Upper lobe of left lung (tissue), 6 donors: ENCODE data around the gene OR5T2. TPM values are rescaled to one million over a fixed set of nuclear protein-coding genes. Genes with fewer than 3 reads are reported as not detected.

ENCODE experiments used
- ATAC-seq, 2 donors: fragments of 200-7000 bp; cut with Tn5 transposase; one replicate each; pipeline ENCODE4 v1.9.1; 2022; ENCODE audit warnings: mild to moderate bottlenecking in 2 of 2, moderate library complexity in 2 of 2; ENCODE audit not compliant: low FRiP score in 2 of 2
- DNase-seq, 2 donors: peaks; one replicate each; pipeline ENCODE4 v3.0.0-alpha.2; 2019 to 2020
- H3K27ac ChIP-seq, 4 donors: fragments of 200-600 bp; sonication (generic); one replicate each; pipeline ENCODE4 v1.5.1; 2016 to 2019
- H3K27me3 ChIP-seq, 4 donors: fragments of 200-600 bp; sonication (generic); one replicate each; pipeline ENCODE4 v1.5.1; 2017 to 2019
- H3K36me3 ChIP-seq, 4 donors: fragments of 200-600 bp; sonication (generic); one replicate each; pipeline ENCODE4 v1.5.1; 2016 to 2019
- H3K4me1 ChIP-seq, 4 donors: fragments of 200-600 bp; sonication (generic); one replicate each; pipeline ENCODE4 v1.5.1; 2018 to 2019
- H3K4me3 ChIP-seq, 4 donors: fragments of 200-600 bp; sonication (generic); one replicate each; pipeline ENCODE4 v1.5.1; 2017 to 2019; ENCODE audit warnings: mild to moderate bottlenecking in 2 of 4, moderate library complexity in 1 of 4
- H3K9me3 ChIP-seq, 4 donors: fragments of 200-600 bp; sonication (generic); one replicate each; pipeline ENCODE4 v1.5.1; 2018 to 2019
- CTCF ChIP-seq, 6 experiments: fragments of 450-650 bp in 4 of 6; fragments of 200-600 bp in 2 of 6; sonication (generic) in 2 of 6; IDR thresholded peaks; one replicate each; pipeline ENCODE4 v1.5.1; 2016 to 2019; ENCODE audit warnings: antibody characterized with exemption in 6 of 6
- EP300 ChIP-seq, 4 donors: sonication (generic); formaldehyde crosslinking; IDR thresholded peaks; one replicate each; pipeline ENCODE4 v1.5.1; 2017; ENCODE audit warnings: antibody characterized with exemption in 4 of 4, control low read depth in 2 of 4
- POLR2A ChIP-seq, 4 donors: fragments of 450-650 bp; IDR thresholded peaks; one replicate each; pipeline ENCODE4 v1.5.1; 2016 to 2017; ENCODE audit warnings: antibody characterized with exemption in 4 of 4, mild to moderate bottlenecking in 2 of 4
- POLR2AphosphoS5 ChIP-seq, 2 donors: sonication (generic); formaldehyde crosslinking; IDR thresholded peaks; one replicate each; pipeline ENCODE4 v1.5.1; 2017; ENCODE audit warnings: antibody characterized with exemption in 2 of 2
- WGBS, 2 donors: methylation state at CpG; one replicate each; pipeline ENCODE4 v1.1.5; 2017 to 2018; 5-methylcytosine and 5-hydroxymethylcytosine counted together
- total RNA-seq, 6 donors: library from RNA; depleted of rRNA in 4 of 6; stranded (reverse); fragments of >200 nt in 4 of 6; gene quantifications; one replicate each; pipeline versions ENCODE4 v1.1.0 to v1.2.1, GENCODE V29; 2016 to 2021
- donor health status: DM: no; HTN: no; CAD: no; lungs with moderate emphysema.
- donor health status: DM: no; HTN: yes; CAD: no; lungs with severe emphysema.

Gene OR5T2
- total RNA-seq, 6 donors from 2014 or later, result not detected

DNA sequence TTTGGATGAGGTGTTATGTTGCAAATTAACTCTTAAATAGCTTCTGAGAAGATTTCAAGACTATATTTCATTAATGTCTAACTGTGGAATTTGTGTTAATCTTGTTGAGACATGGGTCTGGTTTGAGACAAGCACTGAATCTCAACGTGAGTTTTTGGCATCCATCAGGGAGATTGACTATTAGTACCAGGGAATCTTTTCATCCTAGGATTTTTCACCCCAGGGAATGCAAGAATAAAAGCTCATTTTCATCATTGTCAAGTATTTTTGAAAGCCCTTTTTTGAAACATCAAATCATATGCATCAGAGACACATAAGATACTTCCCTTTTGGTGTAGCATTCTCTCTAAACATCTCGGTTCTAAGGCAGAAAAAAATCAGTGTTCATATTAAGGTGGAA is 19.5 kb downstream of the OR5T2 start:
- DNase-seq (no peak), ATAC-seq (no peak)
- Histone ChIP-seq H3K36me3 (no peaks in the 10 kb centered on the region), H3K27me3 (no peaks in the 10 kb centered on the region), H3K9me3 (peaks cover 0 to 14% (median 7%) of the 10 kb centered on the region in 4 donors), H3K4me3 (no peak overlapping the region), H3K27ac (no peak overlapping the region), H3K4me1 (no peaks in the 10 kb centered on the region)
- no peak for TF ChIP-seq POLR2AphosphoS5 (IDR thresholded peaks at IDR 0.05)
- no peak for TF ChIP-seq POLR2A (IDR thresholded peaks at IDR 0.05)
- no peak for TF ChIP-seq CTCF (IDR thresholded peaks at IDR 0.05)
- TF ChIP-seq EP300 (IDR thresholded peaks at IDR 0.05), result no peak
- WGBS, 2 donors, result 73 to 90% methylated on average over 2 of the region's 2 CpGs

DNA sequence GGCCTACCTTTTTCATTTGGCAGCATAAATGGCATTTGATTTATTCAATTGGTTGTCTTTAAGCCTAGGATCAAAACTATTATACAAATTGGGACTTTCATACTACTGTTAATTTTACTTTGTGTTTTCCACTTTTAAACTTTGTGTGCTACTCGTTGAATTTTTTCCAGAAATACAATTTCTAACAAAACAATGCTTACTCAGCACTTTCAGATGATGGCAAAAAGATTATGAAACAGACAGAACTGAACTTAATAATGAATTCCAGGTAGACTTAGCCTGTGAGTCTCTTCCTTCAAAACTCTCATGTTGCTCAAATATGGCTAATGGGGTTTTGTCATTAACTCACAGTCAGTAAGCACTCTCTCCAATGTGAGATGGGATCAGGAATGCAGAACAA is 26.3 kb downstream of the OR5T2 start:
- no peaks in the 10 kb centered on the region for H3K4me1 ChIP-seq
- H3K9me3 ChIP-seq, result no peaks in the 10 kb centered on the region
- no peaks in the 10 kb centered on the region for H3K27me3 ChIP-seq
- ATAC-seq (no peak), DNase-seq (no peak)
- H3K27ac ChIP-seq, result no peak overlapping the region
- no peak for TF ChIP-seq POLR2AphosphoS5 (IDR thresholded peaks at IDR 0.05)
- TF ChIP-seq POLR2A (IDR thresholded peaks at IDR 0.05), result no peak
- no peak for TF ChIP-seq EP300 (IDR thresholded peaks at IDR 0.05)
- no peak for TF ChIP-seq CTCF (IDR thresholded peaks at IDR 0.05)
- no peak overlapping the region for H3K4me3 ChIP-seq
- H3K36me3 ChIP-seq, result no peaks in the 10 kb centered on the region
- 51 to 55% methylated on average over 1 of the region's 1 CpG for WGBS, 2 donors

GRCh38 chr11:56197367-56197766 is 36.7 kb downstream of the OR5T2 start:
- no peaks in the 10 kb centered on the region for H3K27me3 ChIP-seq
- H3K9me3 ChIP-seq, result no peaks in the 10 kb centered on the region
- H3K4me3 ChIP-seq, result no peak overlapping the region
- H3K36me3 ChIP-seq, result no peaks in the 10 kb centered on the region
- no peaks in the 10 kb centered on the region for H3K4me1 ChIP-seq
- H3K27ac ChIP-seq, result no peak overlapping the region
- DNase-seq (no peak), ATAC-seq (no peak)
- no peak for TF ChIP-seq CTCF (IDR thresholded peaks at IDR 0.05)
- no peak for TF ChIP-seq EP300 (IDR thresholded peaks at IDR 0.05)
- TF ChIP-seq POLR2AphosphoS5 (IDR thresholded peaks at IDR 0.05), result no peak
- TF ChIP-seq POLR2A (IDR thresholded peaks at IDR 0.05), result no peak
- 69 to 71% methylated on average over 2 of the region's 2 CpGs for WGBS, 2 donors

DNA sequence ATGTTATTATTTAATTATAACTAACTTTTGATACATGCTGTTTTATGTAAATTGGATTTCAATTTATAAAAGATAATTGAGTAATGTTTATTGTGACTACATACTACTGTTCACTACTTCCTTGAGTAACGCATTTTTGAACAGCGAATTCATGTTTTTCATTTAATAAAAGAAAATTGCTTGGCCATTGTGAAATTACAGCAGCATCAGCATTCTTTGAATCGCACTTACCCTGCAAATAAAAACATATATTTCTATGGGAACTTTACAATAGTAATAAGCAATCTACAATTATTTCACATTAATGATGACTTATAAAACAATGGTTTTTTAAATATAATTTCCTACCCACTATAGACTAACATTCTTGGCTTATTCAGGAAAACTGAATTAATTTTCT is 37.4 kb downstream of the OR5T2 start:
- no peaks in the 10 kb centered on the region for H3K9me3 ChIP-seq
- ATAC-seq, result no peak

More for the DNA sequence above, 37.4 kb downstream of the OR5T2 start:
- no peaks in the 10 kb centered on the region for H3K27me3 ChIP-seq
- H3K36me3 ChIP-seq, result no peaks in the 10 kb centered on the region
- WGBS, 2 donors, result 82 to 85% methylated on average over 3 of the region's 3 CpGs
- no peak overlapping the region for H3K4me3 ChIP-seq
- no peak for TF ChIP-seq EP300 (IDR thresholded peaks at IDR 0.05)
- TF ChIP-seq CTCF (IDR thresholded peaks at IDR 0.05), result no peak
- TF ChIP-seq POLR2A (IDR thresholded peaks at IDR 0.05), result no peak
- no peak for TF ChIP-seq POLR2AphosphoS5 (IDR thresholded peaks at IDR 0.05)
- H3K27ac ChIP-seq, result no peak overlapping the region
- DNase-seq, result no peak
- no peaks in the 10 kb centered on the region for H3K4me1 ChIP-seq
